NCI-H510A treated with DMSO at 0.1 percent for 48 hours (cell line): ENCODE data around the gene PDZD2.
"Not testable (repeated sequence)": the region's sequence is repeated elsewhere in the genome, so short reads cannot be mapped to it uniquely, and the experiment has no call there.

Experiments used
- DNase-seq: peaks from one replicate; lab custom pipeline; 2025; lab: John Stamatoyannopoulos, UW

The PDZD2 gene

GRCh38 chr5:32078855-32079254, 439.9 kb downstream of the PDZD2 start:
- not testable (repeated sequence) for DNase-seq

GRCh38 chr5:32080565-32080964, 441.6 kb downstream of the PDZD2 start:
- DNase-seq, result not testable (repeated sequence)

- no peak for DNase-seq
These were observed 443.8 kb downstream of the PDZD2 start for GRCh38 chr5:32082701-32083100.

GRCh38 chr5:32083981-32084430, 445.1 kb downstream of the PDZD2 start:
- DNase-seq, result no peak

GRCh38 chr5:32087086-32088082, 448.5 kb downstream of the PDZD2 start:
- no peak for DNase-seq

- DNase-seq, result no peak
These were observed 449.3 kb downstream of the PDZD2 start for GRCh38 chr5:32088214-32088613.

GRCh38 chr5:32089146-32090000, 450.4 kb downstream of the PDZD2 start:
- no peak for DNase-seq

- no peak for DNase-seq
These were observed 451.3 kb downstream of the PDZD2 start for GRCh38 chr5:32090026-32090754.

- no peak for DNase-seq
These were observed 451.8 kb downstream of the PDZD2 start for GRCh38 chr5:32090755-32091128.

- DNase-seq, result peak; percentile 89
These were observed 454.2 kb downstream of the PDZD2 start for GRCh38 chr5:32092938-32093812.

- no peak for DNase-seq
These were observed 455.8 kb downstream of the PDZD2 start for GRCh38 chr5:32094691-32095090.

- no peak for DNase-seq
These were observed 456.3 kb downstream of the PDZD2 start for GRCh38 chr5:32095261-32095671.

- no peak for DNase-seq
These were observed 458.1 kb downstream of the PDZD2 start for GRCh38 chr5:32096891-32097595.

GRCh38 chr5:32098291-32098690, 459.4 kb downstream of the PDZD2 start:
- no peak for DNase-seq

GRCh38 chr5:32098890-32099310, 460.0 kb downstream of the PDZD2 start:
- DNase-seq, result no peak

- no peak for DNase-seq
These were observed 460.6 kb downstream of the PDZD2 start for GRCh38 chr5:32099486-32100035.

- DNase-seq, result no peak
These were observed 461.3 kb downstream of the PDZD2 start for GRCh38 chr5:32100230-32100629.

GRCh38 chr5:32100691-32101302, 461.9 kb downstream of the PDZD2 start:
- DNase-seq, result no peak

GRCh38 chr5:32102254-32102986, 463.5 kb downstream of the PDZD2 start:
- DNase-seq, result no peak
